Nephron (organoid): ENCODE measurements around the gene RUVBL1.
A peak's percentile ranks its signal among the peaks of the same experiment; 100 is the strongest.

Source experiments
- H3K27ac Mint-ChIP-seq, 3 experiments: 2 replicates each; pipeline ENCODE4 v1.8.0; 2020; ENCODE audit warnings: mixed read lengths in 3 of 3, mild to moderate bottlenecking in 2 of 3, moderate library complexity in 1 of 3
- H3K27me3 Mint-ChIP-seq: 2 replicates; pipeline ENCODE4 v1.8.0; 2021; ENCODE audit warnings: low read depth, mild to moderate bottlenecking, moderate library complexity, mixed read lengths
- H3K36me3 Mint-ChIP-seq: 2 replicates; pipeline ENCODE4 v1.8.0; 2020; ENCODE audit warnings: low read depth, mixed read lengths
- H3K4me1 Mint-ChIP-seq: 2 replicates; pipeline ENCODE4 v1.8.0; 2020; ENCODE audit warnings: mixed read lengths
- H3K4me3 Mint-ChIP-seq, 3 experiments: 2 replicates each; pipeline ENCODE4 v1.8.0; 2020; ENCODE audit warnings: mild to moderate bottlenecking in 3 of 3, mixed read lengths in 3 of 3, moderate library complexity in 2 of 3
- H3K9me3 Mint-ChIP-seq: 2 replicates; pipeline ENCODE4 v1.8.0; 2020; ENCODE audit warnings: mixed read lengths
- TF ChIP-seq, protein P1 (sequence below), 3 experiments: fragments of 200-600 bp; sonication (generic); IDR thresholded peaks; one replicate each; pipeline ENCODE4 v1.5.0; 2021; ENCODE audit warnings: antibody characterized with exemption in 3 of 3; ENCODE audit not compliant: unreplicated experiment in 3 of 3

RUVBL1 gene

GRCh38 chr3:128051837-128052594 is 71.6 kb downstream of the RUVBL1 start, which contains the start of gene SEC61A1:
Gene SEC61A1 (plus strand): TSS chr3:128052437. CDS start chr3:128052553, 116 bp downstream.
- H3K27ac Mint-ChIP-seq, result peak within 1 kb of the TSS; percentile 91 to 96 (median 95)
- TF ChIP-seq, protein P1, sequence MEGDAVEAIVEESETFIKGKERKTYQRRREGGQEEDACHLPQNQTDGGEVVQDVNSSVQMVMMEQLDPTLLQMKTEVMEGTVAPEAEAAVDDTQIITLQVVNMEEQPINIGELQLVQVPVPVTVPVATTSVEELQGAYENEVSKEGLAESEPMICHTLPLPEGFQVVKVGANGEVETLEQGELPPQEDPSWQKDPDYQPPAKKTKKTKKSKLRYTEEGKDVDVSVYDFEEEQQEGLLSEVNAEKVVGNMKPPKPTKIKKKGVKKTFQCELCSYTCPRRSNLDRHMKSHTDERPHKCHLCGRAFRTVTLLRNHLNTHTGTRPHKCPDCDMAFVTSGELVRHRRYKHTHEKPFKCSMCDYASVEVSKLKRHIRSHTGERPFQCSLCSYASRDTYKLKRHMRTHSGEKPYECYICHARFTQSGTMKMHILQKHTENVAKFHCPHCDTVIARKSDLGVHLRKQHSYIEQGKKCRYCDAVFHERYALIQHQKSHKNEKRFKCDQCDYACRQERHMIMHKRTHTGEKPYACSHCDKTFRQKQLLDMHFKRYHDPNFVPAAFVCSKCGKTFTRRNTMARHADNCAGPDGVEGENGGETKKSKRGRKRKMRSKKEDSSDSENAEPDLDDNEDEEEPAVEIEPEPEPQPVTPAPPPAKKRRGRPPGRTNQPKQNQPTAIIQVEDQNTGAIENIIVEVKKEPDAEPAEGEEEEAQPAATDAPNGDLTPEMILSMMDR (IDR thresholded peaks at IDR 0.05; ENCODE audit: unreplicated experiment in 3 of 3), result no peak
- peaks cover 2% of the 10 kb centered on the region for H3K27me3 Mint-ChIP-seq
- H3K4me3 Mint-ChIP-seq, result peak within 1 kb of the TSS; percentile 91 to 99 (median 95)
- no peaks in the 10 kb centered on the region for H3K9me3 Mint-ChIP-seq
- peaks cover 24% of the 10 kb centered on the region for H3K36me3 Mint-ChIP-seq
- peaks cover 39% of the 10 kb centered on the region for H3K4me1 Mint-ChIP-seq

DNA sequence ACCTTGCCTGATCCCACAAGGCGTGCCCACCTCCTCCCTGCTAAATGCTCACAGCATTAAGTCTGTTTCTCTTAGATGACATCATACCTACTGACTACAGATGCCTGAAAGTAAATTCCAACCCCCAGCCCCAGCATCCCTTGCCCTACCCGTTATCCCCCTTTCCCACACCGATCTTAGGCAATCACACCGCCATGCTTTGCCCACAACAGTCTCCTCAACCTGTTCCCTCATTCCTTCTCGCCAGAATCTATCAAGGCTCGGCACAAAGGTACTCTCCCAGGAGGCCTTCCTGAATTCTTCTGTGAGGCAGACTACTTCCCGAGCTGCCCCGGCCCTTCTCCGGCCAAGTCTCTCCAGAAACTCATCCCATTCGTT is 72.2 kb downstream of the RUVBL1 start:
- no peaks in the 10 kb centered on the region for H3K9me3 Mint-ChIP-seq
- peaks cover 23% of the 10 kb centered on the region for H3K36me3 Mint-ChIP-seq
- TF ChIP-seq, protein P1 (IDR thresholded peaks at IDR 0.05; ENCODE audit: unreplicated experiment in 3 of 3), result no peak
- peaks cover 39% of the 10 kb centered on the region for H3K4me1 Mint-ChIP-seq
- peak overlapping the region; percentile 91 to 95 (median 91) for H3K4me3 Mint-ChIP-seq
- H3K27me3 Mint-ChIP-seq, result peaks cover 5% of the 10 kb centered on the region
- peak overlapping the region; percentile 76 to 96 (median 88) for H3K27ac Mint-ChIP-seq

- H3K4me1 Mint-ChIP-seq, result peaks cover 37% of the 10 kb centered on the region
- H3K27ac Mint-ChIP-seq, result no peak overlapping the region
- H3K27me3 Mint-ChIP-seq, result peaks cover 5% of the 10 kb centered on the region
- peaks cover 21% of the 10 kb centered on the region for H3K36me3 Mint-ChIP-seq
- peak overlapping the region; percentile 91 to 95 (median 91) for H3K4me3 Mint-ChIP-seq
- TF ChIP-seq, protein P1 (IDR thresholded peaks at IDR 0.05; ENCODE audit: unreplicated experiment in 3 of 3), result no peak
- no peaks in the 10 kb centered on the region for H3K9me3 Mint-ChIP-seq
Observed at GRCh38 chr3:128050597-128050996, 73.0 kb downstream of the RUVBL1 start.

DNA sequence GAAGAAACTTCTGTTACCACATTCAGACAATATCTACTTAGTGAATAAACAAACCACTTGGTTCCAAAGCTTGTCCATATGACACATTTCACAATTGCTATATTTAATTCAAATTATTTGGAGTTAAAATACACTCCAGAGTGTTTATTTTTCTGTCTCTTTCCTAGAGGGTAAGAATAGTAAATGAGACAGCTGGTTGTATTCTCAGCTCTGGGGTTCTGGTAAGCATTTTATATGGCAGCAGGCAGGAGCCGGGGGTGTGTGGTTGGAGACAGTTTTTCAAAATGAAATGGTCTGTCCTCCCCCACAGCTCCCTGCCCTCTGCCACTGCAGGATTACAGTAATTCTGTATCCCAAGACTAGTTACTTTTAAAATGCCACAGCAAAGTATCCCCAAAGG is 82.3 kb downstream of the RUVBL1 start:
- TF ChIP-seq, protein P1 (IDR thresholded peaks at IDR 0.05; ENCODE audit: unreplicated experiment in 3 of 3), result no peak
- Mint-ChIP-seq H3K4me1 (no peaks in the 10 kb centered on the region), H3K9me3 (no peaks in the 10 kb centered on the region), H3K4me3 (no peak overlapping the region), H3K27ac (no peak overlapping the region), H3K27me3 (peaks cover 11% of the 10 kb centered on the region), H3K36me3 (no peaks in the 10 kb centered on the region)

GRCh38 chr3:128040660-128041059 is 83.0 kb downstream of the RUVBL1 start:
- no peaks in the 10 kb centered on the region for H3K9me3 Mint-ChIP-seq
- H3K27ac Mint-ChIP-seq, result no peak overlapping the region
- no peaks in the 10 kb centered on the region for H3K36me3 Mint-ChIP-seq
- TF ChIP-seq, protein P1 (IDR thresholded peaks at IDR 0.05; ENCODE audit: unreplicated experiment in 3 of 3), result no peak
- peaks cover 11% of the 10 kb centered on the region for H3K27me3 Mint-ChIP-seq
- H3K4me1 Mint-ChIP-seq, result no peaks in the 10 kb centered on the region
- no peak overlapping the region for H3K4me3 Mint-ChIP-seq

DNA sequence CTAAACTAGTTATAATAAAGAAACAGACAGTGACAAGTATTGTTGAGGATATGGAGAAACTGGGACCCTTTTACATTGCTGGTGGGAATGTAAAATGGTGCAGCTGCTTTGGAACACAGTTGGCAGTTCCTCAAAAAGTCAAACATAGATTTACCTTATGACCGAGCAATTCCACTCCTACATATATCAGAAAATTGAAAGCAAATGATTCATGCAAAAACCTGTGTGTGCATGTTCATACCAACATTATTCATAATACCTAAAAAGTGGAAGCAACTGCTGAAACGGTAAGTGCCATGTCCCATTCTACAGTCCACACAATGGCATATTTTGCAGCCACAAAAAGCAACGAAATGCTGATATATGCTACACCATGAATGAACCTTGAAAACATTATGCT is 83.6 kb downstream of the RUVBL1 start:
- Mint-ChIP-seq H3K4me3 (no peak overlapping the region), H3K36me3 (no peaks in the 10 kb centered on the region)

More for the DNA sequence above, 83.6 kb downstream of the RUVBL1 start:
- TF ChIP-seq, protein P1 (IDR thresholded peaks at IDR 0.05; ENCODE audit: unreplicated experiment in 3 of 3), result no peak
- Mint-ChIP-seq H3K9me3 (no peaks in the 10 kb centered on the region), H3K4me1 (no peaks in the 10 kb centered on the region), H3K27me3 (peaks cover 11% of the 10 kb centered on the region), H3K27ac (no peak overlapping the region)
